Measurements from ENCODE around the gene TMED9. TPM values are rescaled to one million over a fixed set of nuclear protein-coding genes. Genes with fewer than 3 reads are reported as not detected.

Gene TMED9
- 100 to 1,000 TPM; 350 to 457 (median 354) TPM for total RNA-seq (2021; fragmentation: NEBNext Ultra II Directional; extraction: Animal tissue kit (Norgen Biotek cat#: 25700))
- long read RNA-seq, transcript TMED9-201 (5 exons, 1,473 nt): major isoform, 361 of 385 reads
- long read RNA-seq, transcript TMED9-205 (3 exons, 821 nt): minor isoform, 5 of 385 reads
- long read RNA-seq, partial matches to known transcripts: 13 of 385 reads
- long read RNA-seq, other reads (novel, unspliced or antisense): 3 of 385 reads

- peak within 1 kb of the TSS; percentile 98 for H3K27ac Mint-ChIP-seq
- DNase-seq: peak; percentile 68
- H3K4me3 Mint-ChIP-seq: peak within 1 kb of the TSS; percentile 99
- no peaks in the 10 kb centered on the region for H3K9me3 Mint-ChIP-seq
- peaks cover 23% of the 10 kb centered on the region for H3K4me1 Mint-ChIP-seq (ENCODE audit: low read depth)
- peaks cover 38% of the 10 kb centered on the region for H3K36me3 Mint-ChIP-seq (ENCODE audit: low read depth)
- H3K27me3 Mint-ChIP-seq (ENCODE audit: insufficient read depth): peaks cover 31% of the 10 kb centered on the region
- TF ChIP-seq, protein P1, sequence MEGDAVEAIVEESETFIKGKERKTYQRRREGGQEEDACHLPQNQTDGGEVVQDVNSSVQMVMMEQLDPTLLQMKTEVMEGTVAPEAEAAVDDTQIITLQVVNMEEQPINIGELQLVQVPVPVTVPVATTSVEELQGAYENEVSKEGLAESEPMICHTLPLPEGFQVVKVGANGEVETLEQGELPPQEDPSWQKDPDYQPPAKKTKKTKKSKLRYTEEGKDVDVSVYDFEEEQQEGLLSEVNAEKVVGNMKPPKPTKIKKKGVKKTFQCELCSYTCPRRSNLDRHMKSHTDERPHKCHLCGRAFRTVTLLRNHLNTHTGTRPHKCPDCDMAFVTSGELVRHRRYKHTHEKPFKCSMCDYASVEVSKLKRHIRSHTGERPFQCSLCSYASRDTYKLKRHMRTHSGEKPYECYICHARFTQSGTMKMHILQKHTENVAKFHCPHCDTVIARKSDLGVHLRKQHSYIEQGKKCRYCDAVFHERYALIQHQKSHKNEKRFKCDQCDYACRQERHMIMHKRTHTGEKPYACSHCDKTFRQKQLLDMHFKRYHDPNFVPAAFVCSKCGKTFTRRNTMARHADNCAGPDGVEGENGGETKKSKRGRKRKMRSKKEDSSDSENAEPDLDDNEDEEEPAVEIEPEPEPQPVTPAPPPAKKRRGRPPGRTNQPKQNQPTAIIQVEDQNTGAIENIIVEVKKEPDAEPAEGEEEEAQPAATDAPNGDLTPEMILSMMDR (IDR thresholded peaks at IDR 0.05): peak; percentile 36
Measured at GRCh38 chr5:177592010-177592834, at the start of gene TMED9. Gene TMED9 (plus strand): TSS chr5:177592203. CDS start chr5:177592215, 12 bp downstream.

GRCh38 chr5:177542816-177543465, 49.1 kb upstream of the TMED9 start:
- Mint-ChIP-seq H3K4me3 (no peak overlapping the region), H3K9me3 (peaks cover 7% of the 10 kb centered on the region), H3K27ac (no peak overlapping the region), H3K27me3 (ENCODE audit: insufficient read depth) (no peaks in the 10 kb centered on the region), H3K4me1 (ENCODE audit: low read depth) (peaks cover 57% of the 10 kb centered on the region), H3K36me3 (ENCODE audit: low read depth) (peaks cover 24% of the 10 kb centered on the region)
- no peak for DNase-seq
- TF ChIP-seq, protein P1 (IDR thresholded peaks at IDR 0.05): no peak

DNA sequence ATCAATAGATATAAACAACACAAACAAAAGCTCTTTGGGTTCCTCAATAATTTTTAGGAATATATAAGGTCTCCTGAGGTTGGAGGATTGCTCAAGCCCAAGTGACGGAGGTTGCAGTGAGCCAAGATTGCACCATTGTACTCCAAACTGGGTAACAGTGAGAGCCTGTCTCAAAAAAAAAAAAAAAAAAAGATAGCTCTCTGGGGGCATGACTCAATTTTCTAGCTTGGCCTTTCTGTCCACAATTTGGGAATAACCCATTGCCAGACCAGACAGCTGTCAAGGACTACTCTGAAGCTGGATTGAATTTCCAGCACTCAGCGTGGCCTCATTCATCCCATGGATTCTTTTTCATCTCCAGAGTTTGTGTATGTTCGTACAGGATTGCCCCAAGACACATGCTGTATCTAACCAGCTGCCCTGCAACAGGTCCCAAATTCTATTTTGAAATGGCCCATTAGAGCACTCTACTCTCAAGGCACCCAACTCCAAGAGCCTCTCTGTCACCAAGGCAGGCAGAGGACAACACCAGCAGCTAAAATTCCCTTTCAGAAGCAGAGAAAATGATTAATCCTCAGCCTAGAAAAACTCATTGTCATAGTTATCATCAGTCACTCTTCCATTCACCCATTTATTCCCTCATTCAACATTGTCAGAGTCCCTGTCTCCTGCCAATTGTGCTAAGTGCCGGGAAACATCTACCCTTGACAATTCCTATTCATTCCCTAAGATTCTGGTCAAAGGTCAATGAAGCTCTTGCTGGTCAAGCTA, 46.3 kb upstream of the TMED9 start:
- peak overlapping the region; percentile 47; the same call in 1 of the 2 replicates for H3K4me3 Mint-ChIP-seq
- TF ChIP-seq, protein P1 (IDR thresholded peaks at IDR 0.05): no peak

GRCh38 chr5:177546258-177546741, 45.7 kb upstream of the TMED9 start:
- peaks cover 22% of the 10 kb centered on the region for H3K36me3 Mint-ChIP-seq (ENCODE audit: low read depth)
- H3K4me3 Mint-ChIP-seq: peak overlapping the region; percentile 81
- H3K9me3 Mint-ChIP-seq: peaks cover 7% of the 10 kb centered on the region
- peaks cover 48% of the 10 kb centered on the region for H3K4me1 Mint-ChIP-seq (ENCODE audit: low read depth)
- TF ChIP-seq, protein P1 (IDR thresholded peaks at IDR 0.05): peak; percentile 60
- DNase-seq: peak; percentile 98
- no peaks in the 10 kb centered on the region; the same call in 1 of the 2 replicates for H3K27me3 Mint-ChIP-seq (ENCODE audit: insufficient read depth)
- H3K27ac Mint-ChIP-seq: peak overlapping the region; percentile 89

More for the DNA sequence above, 46.3 kb upstream of the TMED9 start:
- peaks cover 7% of the 10 kb centered on the region for H3K9me3 Mint-ChIP-seq
- H3K36me3 Mint-ChIP-seq (ENCODE audit: low read depth): peaks cover 22% of the 10 kb centered on the region
- peaks cover 48% of the 10 kb centered on the region for H3K4me1 Mint-ChIP-seq (ENCODE audit: low read depth)
- H3K27me3 Mint-ChIP-seq (ENCODE audit: insufficient read depth): no peaks in the 10 kb centered on the region; the same call in 1 of the 2 replicates
- H3K27ac Mint-ChIP-seq: peak overlapping the region; percentile 89
- DNase-seq: peak; percentile 17

- H3K4me3 Mint-ChIP-seq: no peak overlapping the region
- no peak overlapping the region for H3K27ac Mint-ChIP-seq
- peaks cover 54% of the 10 kb centered on the region for H3K4me1 Mint-ChIP-seq (ENCODE audit: low read depth)
- DNase-seq: no peak
- H3K9me3 Mint-ChIP-seq: peaks cover 7% of the 10 kb centered on the region
- peaks cover 23% of the 10 kb centered on the region for H3K36me3 Mint-ChIP-seq (ENCODE audit: low read depth)
- TF ChIP-seq, protein P1 (IDR thresholded peaks at IDR 0.05): no peak
- no peaks in the 10 kb centered on the region; the same call in 1 of the 2 replicates for H3K27me3 Mint-ChIP-seq (ENCODE audit: insufficient read depth)
Measured at GRCh38 chr5:177547736-177548135, 44.3 kb upstream of the TMED9 start.
